Activated naive CD8-positive, alpha-beta T cell treated with anti-CD3 and anti-CD28 coated beads for 36 hours (primary cell): ENCODE data around the gene CES2. TPM values are rescaled to one million over a fixed set of nuclear protein-coding genes. Genes with fewer than 3 reads are reported as not detected.
A peak's percentile ranks its signal among the peaks of the same experiment; 100 is the strongest.

Source experiments
- DNase-seq: peaks from one replicate; pipeline ENCODE4 v3.0.0; 2021
- H3K27ac Mint-ChIP-seq: one replicate; pipeline ENCODE4 v1.8.0; 2022; ENCODE audit warnings: mild to moderate bottlenecking, moderate library complexity, mixed read lengths
- H3K27me3 Mint-ChIP-seq: one replicate; pipeline ENCODE4 v1.8.0; 2022; ENCODE audit warnings: mild to moderate bottlenecking, mixed read lengths
- H3K36me3 Mint-ChIP-seq: one replicate; pipeline ENCODE4 v1.8.0; 2021; ENCODE audit warnings: mild to moderate bottlenecking, mixed read lengths
- H3K4me1 Mint-ChIP-seq: one replicate; pipeline ENCODE4 v1.8.0; 2021; ENCODE audit warnings: mixed read lengths
- H3K4me3 Mint-ChIP-seq: one replicate; pipeline ENCODE4 v1.8.0; 2022; ENCODE audit warnings: mild to moderate bottlenecking, moderate library complexity, mixed read lengths
- H3K9me3 Mint-ChIP-seq: one replicate; pipeline ENCODE4 v1.8.0; 2022; ENCODE audit warnings: mixed read lengths
- total RNA-seq, 2 experiments: library from RNA; stranded (reverse); gene quantifications; one replicate each; pipeline ENCODE4 v1.2.3, GENCODE V29; 2021

The CES2 gene
- total RNA-seq, 2 experiments from 2014 or later, result 23.3 to 24.9 TPM

GRCh38 chr16:66899310-66899944 lies 35.9 kb upstream of the CES2 start:
- Mint-ChIP-seq H3K27me3 (no peaks in the 10 kb centered on the region), H3K9me3 (no peaks in the 10 kb centered on the region), H3K36me3 (no peaks in the 10 kb centered on the region), H3K27ac (no peak overlapping the region), H3K4me1 (no peaks in the 10 kb centered on the region), H3K4me3 (no peak overlapping the region)
- DNase-seq, result no peak

- Mint-ChIP-seq H3K27me3 (no peaks in the 10 kb centered on the region), H3K27ac (no peak overlapping the region), H3K4me3 (no peak overlapping the region), H3K9me3 (no peaks in the 10 kb centered on the region), H3K36me3 (no peaks in the 10 kb centered on the region), H3K4me1 (no peaks in the 10 kb centered on the region)
- no peak for DNase-seq
These were observed 35.2 kb upstream of the CES2 start for GRCh38 chr16:66899945-66900710.

- Mint-ChIP-seq H3K9me3 (no peaks in the 10 kb centered on the region), H3K27ac (no peak overlapping the region), H3K27me3 (no peaks in the 10 kb centered on the region), H3K4me3 (no peak overlapping the region), H3K36me3 (no peaks in the 10 kb centered on the region), H3K4me1 (peaks cover 3% of the 10 kb centered on the region)
- no peak for DNase-seq
These were observed 34.4 kb upstream of the CES2 start for GRCh38 chr16:66900721-66901441.

GRCh38 chr16:66901626-66902025 lies 33.7 kb upstream of the CES2 start:
- H3K27me3 Mint-ChIP-seq, result no peaks in the 10 kb centered on the region
- H3K9me3 Mint-ChIP-seq, result no peaks in the 10 kb centered on the region
- peaks cover 4% of the 10 kb centered on the region for H3K4me1 Mint-ChIP-seq
- H3K4me3 Mint-ChIP-seq, result no peak overlapping the region
- H3K36me3 Mint-ChIP-seq, result no peaks in the 10 kb centered on the region
- no peak for DNase-seq
- no peak overlapping the region for H3K27ac Mint-ChIP-seq

- no peaks in the 10 kb centered on the region for H3K27me3 Mint-ChIP-seq
- no peak overlapping the region for H3K4me3 Mint-ChIP-seq
- H3K27ac Mint-ChIP-seq, result no peak overlapping the region
- H3K4me1 Mint-ChIP-seq, result peaks cover 4% of the 10 kb centered on the region
- no peaks in the 10 kb centered on the region for H3K9me3 Mint-ChIP-seq
- no peaks in the 10 kb centered on the region for H3K36me3 Mint-ChIP-seq
- DNase-seq, result no peak
These were observed 32.4 kb upstream of the CES2 start for GRCh38 chr16:66902648-66903543.

- H3K36me3 Mint-ChIP-seq, result no peaks in the 10 kb centered on the region
- H3K27me3 Mint-ChIP-seq, result no peaks in the 10 kb centered on the region
- H3K4me3 Mint-ChIP-seq, result no peak overlapping the region
- no peak for DNase-seq
- no peaks in the 10 kb centered on the region for H3K9me3 Mint-ChIP-seq
- H3K4me1 Mint-ChIP-seq, result peaks cover 4% of the 10 kb centered on the region
- no peak overlapping the region for H3K27ac Mint-ChIP-seq
These were observed 31.5 kb upstream of the CES2 start for GRCh38 chr16:66903544-66904427.

GRCh38 chr16:66904428-66904845 lies 30.9 kb upstream of the CES2 start:
- H3K36me3 Mint-ChIP-seq, result no peaks in the 10 kb centered on the region
- H3K27me3 Mint-ChIP-seq, result no peaks in the 10 kb centered on the region
- no peaks in the 10 kb centered on the region for H3K9me3 Mint-ChIP-seq
- H3K27ac Mint-ChIP-seq, result no peak overlapping the region
- H3K4me1 Mint-ChIP-seq, result peaks cover 4% of the 10 kb centered on the region
- no peak for DNase-seq
- no peak overlapping the region for H3K4me3 Mint-ChIP-seq

GRCh38 chr16:66904846-66905632 lies 30.3 kb upstream of the CES2 start:
- Mint-ChIP-seq H3K9me3 (no peaks in the 10 kb centered on the region), H3K27ac (no peak overlapping the region), H3K36me3 (no peaks in the 10 kb centered on the region)

GRCh38 chr16:66905633-66906539 lies 29.4 kb upstream of the CES2 start:
- H3K27me3 Mint-ChIP-seq, result no peaks in the 10 kb centered on the region
- DNase-seq, result peak; percentile 46
- H3K9me3 Mint-ChIP-seq, result no peaks in the 10 kb centered on the region
- peaks cover 4% of the 10 kb centered on the region for H3K4me1 Mint-ChIP-seq
- H3K36me3 Mint-ChIP-seq, result no peaks in the 10 kb centered on the region
- no peak overlapping the region for H3K27ac Mint-ChIP-seq
- H3K4me3 Mint-ChIP-seq, result no peak overlapping the region

More at GRCh38 chr16:66904846-66905632, 30.3 kb upstream of the CES2 start:
- Mint-ChIP-seq H3K4me3 (no peak overlapping the region), H3K27me3 (no peaks in the 10 kb centered on the region), H3K4me1 (peaks cover 4% of the 10 kb centered on the region)
- DNase-seq, result no peak

GRCh38 chr16:66906916-66907836 lies 28.1 kb upstream of the CES2 start:
- H3K36me3 Mint-ChIP-seq, result no peaks in the 10 kb centered on the region
- no peak for DNase-seq
- H3K27me3 Mint-ChIP-seq, result no peaks in the 10 kb centered on the region
- H3K27ac Mint-ChIP-seq, result no peak overlapping the region
- no peaks in the 10 kb centered on the region for H3K9me3 Mint-ChIP-seq
- peaks cover 4% of the 10 kb centered on the region for H3K4me1 Mint-ChIP-seq
- H3K4me3 Mint-ChIP-seq, result no peak overlapping the region

- Mint-ChIP-seq H3K4me3 (no peak overlapping the region), H3K9me3 (no peaks in the 10 kb centered on the region), H3K4me1 (peaks cover 4% of the 10 kb centered on the region), H3K27me3 (no peaks in the 10 kb centered on the region), H3K36me3 (no peaks in the 10 kb centered on the region), H3K27ac (no peak overlapping the region)
- DNase-seq, result no peak
These were observed 27.2 kb upstream of the CES2 start for GRCh38 chr16:66908116-66908515.
